ENCODE measurements around the gene MERTK. TPM values are rescaled to one million over a fixed set of nuclear protein-coding genes. Genes with fewer than 3 reads are reported as not detected.

Gene MERTK
- total and polyA plus RNA-seq, 2 of the 13 experiments (the other 11 are each of a cell fraction or from before 2014, with no cell fraction given), result 37.3 to 44.7 TPM

DNA sequence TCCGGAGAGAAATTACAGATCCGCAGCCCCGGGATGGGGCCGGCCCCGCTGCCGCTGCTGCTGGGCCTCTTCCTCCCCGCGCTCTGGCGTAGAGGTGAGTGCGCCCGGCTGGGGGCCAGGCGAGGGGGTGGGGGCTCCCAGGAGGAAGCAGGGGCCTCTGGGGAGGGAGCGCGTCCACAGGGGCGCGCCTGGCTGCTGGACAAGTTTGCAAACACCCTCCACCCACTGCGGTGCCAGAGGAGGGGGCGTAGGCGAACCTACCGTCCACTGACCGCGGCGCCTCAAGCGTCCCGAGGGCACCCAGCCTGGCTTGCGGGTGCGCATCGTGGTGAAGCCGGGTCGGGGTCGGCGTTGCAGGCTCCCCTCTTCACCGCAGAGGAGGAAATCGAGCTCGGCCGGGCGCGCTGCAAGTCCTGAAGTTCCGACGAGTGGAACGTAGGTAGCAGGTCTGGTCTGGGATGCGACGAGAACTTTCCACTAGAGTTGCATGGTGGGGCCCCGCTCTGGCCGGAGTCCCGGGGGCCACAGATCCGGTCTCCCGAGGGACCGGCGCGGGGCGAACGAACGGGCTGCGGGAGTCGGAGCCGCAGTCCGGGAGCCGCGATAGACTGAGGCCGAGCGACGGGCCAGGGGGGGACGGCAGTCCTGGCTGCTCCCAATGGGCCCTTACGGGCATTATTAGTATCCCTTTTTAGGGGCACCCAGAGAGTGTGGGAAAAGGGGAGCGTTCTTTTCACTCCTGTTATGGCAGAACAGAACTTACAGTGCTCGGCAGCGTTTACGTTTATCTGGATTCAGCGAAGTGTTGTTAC, 502 bp downstream of the MERTK start (continued):
- TF ChIP-seq CTCF (CRISPR knock-in tag; IDR thresholded peaks at IDR 0.05) (0 out of 2 replicates have a peak, but pooled peaks have one; percentile 18), TEAD2 (CRISPR knock-in tag; IDR thresholded peaks at IDR 0.05) (no peak), ZNF354B (CRISPR knock-in tag; IDR thresholded peaks at IDR 0.05) (no peak), WIZ (CRISPR knock-in tag; IDR thresholded peaks at IDR 0.05) (peak; percentile 76; the same call in 1 of the 2 replicates), CHD2 (IDR thresholded peaks at IDR 0.05; ENCODE audit: low read depth, low read length) (0 out of 2 replicates have a peak, but pooled peaks have one; percentile 15), SMC3 (IDR thresholded peaks at IDR 0.05; ENCODE audit: low read length) (no peak), MLLT10 (CRISPR knock-in tag; IDR thresholded peaks at IDR 0.05) (no peak), KAT7 (CRISPR knock-in tag; IDR thresholded peaks at IDR 0.05; ENCODE audit: borderline replicate concordance) (no peak), SSRP1 (CRISPR knock-in tag; IDR thresholded peaks at IDR 0.05) (no peak), FOXA3 (CRISPR knock-in tag; IDR thresholded peaks at IDR 0.05) (no peak; the same call in none of the 2 replicates), ZNF724P (CRISPR knock-in tag; IDR thresholded peaks at IDR 0.05; ENCODE audit: borderline replicate concordance) (no peak), FOXA1 (IDR thresholded peaks at IDR 0.05) (no peak), FOXA1 (CRISPR knock-in tag; IDR thresholded peaks at IDR 0.05) (no peak; the same call in 1 of the 2 replicates), HNF4A (CRISPR knock-in tag; IDR thresholded peaks at IDR 0.05) (no peak), ZNF652 (CRISPR knock-in tag; IDR thresholded peaks at IDR 0.05; ENCODE audit: borderline replicate concordance, low read depth) (no peak), RFX1 (IDR thresholded peaks at IDR 0.05) (no peak), ZNF891 (CRISPR knock-in tag; IDR thresholded peaks at IDR 0.05) (peak; percentile 85), ZKSCAN8 (CRISPR knock-in tag; IDR thresholded peaks at IDR 0.05; ENCODE audit: borderline replicate concordance) (no peak), ZNF180 (CRISPR knock-in tag; IDR thresholded peaks at IDR 0.05; ENCODE audit: borderline replicate concordance, low read depth) (no peak; the same call in 1 of the 2 replicates)
- TF ChIP-seq, protein P1, sequence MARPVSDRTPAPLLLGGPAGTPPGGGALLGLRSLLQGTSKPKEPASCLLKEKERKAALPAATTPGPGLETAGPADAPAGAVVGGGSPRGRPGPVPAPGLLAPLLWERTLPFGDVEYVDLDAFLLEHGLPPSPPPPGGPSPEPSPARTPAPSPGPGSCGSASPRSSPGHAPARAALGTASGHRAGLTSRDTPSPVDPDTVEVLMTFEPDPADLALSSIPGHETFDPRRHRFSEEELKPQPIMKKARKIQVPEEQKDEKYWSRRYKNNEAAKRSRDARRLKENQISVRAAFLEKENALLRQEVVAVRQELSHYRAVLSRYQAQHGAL (CRISPR knock-in tag; IDR thresholded peaks at IDR 0.05; ENCODE audit: not compliant biosample characterization), result no peak
- TF ChIP-seq, protein P2, sequence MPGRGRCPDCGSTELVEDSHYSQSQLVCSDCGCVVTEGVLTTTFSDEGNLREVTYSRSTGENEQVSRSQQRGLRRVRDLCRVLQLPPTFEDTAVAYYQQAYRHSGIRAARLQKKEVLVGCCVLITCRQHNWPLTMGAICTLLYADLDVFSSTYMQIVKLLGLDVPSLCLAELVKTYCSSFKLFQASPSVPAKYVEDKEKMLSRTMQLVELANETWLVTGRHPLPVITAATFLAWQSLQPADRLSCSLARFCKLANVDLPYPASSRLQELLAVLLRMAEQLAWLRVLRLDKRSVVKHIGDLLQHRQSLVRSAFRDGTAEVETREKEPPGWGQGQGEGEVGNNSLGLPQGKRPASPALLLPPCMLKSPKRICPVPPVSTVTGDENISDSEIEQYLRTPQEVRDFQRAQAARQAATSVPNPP (CRISPR knock-in tag; IDR thresholded peaks at IDR 0.05), result peak; percentile 50; the same call in 1 of the 2 replicates
- TF ChIP-seq, protein P3, sequence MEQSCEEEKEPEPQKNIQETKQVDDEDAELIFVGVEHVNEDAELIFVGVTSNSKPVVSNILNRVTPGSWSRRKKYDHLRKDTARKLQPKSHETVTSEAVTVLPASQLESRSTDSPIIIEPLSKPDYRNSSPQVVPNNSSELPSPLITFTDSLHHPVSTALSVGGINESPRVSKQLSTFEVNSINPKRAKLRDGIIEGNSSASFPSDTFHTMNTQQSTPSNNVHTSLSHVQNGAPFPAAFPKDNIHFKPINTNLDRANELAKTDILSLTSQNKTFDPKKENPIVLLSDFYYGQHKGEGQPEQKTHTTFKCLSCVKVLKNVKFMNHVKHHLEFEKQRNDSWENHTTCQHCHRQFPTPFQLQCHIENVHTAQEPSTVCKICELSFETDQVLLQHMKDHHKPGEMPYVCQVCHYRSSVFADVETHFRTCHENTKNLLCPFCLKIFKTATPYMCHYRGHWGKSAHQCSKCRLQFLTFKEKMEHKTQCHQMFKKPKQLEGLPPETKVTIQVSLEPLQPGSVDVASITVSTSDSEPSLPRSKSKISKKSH (CRISPR knock-in tag; IDR thresholded peaks at IDR 0.05; ENCODE audit: borderline replicate concordance), result peak; percentile 92
